LNCAP (cell line): Measurements from ENCODE around the gene ERF.

Source experiments
- CTCF ChIP-seq: fragments of 450-650 bp; IDR thresholded peaks from 2 replicates; pipeline ENCODE4 v1.5.1; 2017; ENCODE audit warnings: mild to moderate bottlenecking

The ERF gene

GRCh38 chr19:42212886-42213285, 42.0 kb downstream of the ERF start:
- no peak for TF ChIP-seq CTCF

DNA sequence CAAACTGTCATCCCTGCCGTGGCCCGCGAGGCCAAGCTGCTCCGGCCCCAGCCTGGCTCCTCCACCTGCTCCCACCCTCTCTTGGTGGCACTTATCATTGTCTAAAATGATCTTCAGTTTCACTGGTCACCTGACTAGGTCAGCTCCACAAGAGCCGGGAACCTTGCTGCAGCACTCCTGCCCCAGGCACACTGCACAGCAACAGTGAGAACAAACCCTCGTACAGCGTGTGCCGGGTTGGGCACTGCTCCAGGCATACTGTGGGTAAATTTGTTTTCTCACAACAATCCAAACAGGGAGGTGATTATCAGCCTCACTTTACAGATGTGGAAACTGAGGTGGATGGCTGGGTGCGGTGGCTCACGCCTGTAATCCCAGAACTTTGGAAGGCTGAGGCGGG, 46.3 kb downstream of the ERF start:
- TF ChIP-seq CTCF: no peak

- no peak for TF ChIP-seq CTCF
Observed at GRCh38 chr19:42207767-42208271, 47.1 kb downstream of the ERF start.

DNA sequence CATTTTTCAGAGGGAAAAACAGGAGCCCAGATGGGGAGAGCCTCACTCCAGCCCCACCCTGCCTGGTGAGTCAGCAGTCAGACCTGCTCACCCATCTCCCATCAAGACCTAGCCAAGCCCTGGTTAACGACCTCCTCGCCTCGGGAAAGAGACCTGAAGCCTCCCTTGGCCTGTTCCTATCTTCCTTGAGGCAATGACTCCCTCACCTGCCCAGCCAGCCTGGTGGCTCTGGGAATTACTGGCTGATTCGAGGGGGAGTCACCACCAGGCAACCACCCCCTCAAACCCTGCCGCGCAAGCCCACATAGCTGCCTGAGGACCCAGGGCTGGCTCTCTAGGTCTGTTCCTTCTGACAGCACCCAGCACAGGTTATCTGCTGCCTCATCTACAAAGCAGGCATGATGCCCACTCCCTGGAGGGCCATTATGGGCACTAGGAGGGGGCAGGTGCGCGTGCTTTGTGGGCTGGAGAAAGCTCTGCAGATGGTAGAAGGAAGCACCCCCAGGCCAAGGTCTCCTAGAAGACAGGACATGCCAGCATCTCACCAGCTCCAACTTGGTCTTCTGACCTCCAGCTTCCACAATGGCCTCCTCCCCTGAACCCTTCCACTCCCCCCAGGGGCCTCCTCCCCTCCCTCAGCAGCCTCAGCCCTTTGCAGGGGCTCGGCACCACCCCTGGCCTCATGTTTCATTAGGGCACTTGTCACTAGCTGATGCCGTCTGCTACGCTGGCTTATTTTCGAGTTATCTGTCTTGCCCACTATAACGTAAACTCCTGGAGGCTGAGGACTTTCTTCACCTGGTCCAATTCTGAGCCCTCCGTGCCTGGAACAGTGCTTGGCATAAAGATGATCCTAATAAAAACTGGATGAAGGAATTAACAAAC, 47.8 kb downstream of the ERF start:
- TF ChIP-seq CTCF: no peak

GRCh38 chr19:42204664-42205063, 50.3 kb downstream of the ERF start:
- no peak for TF ChIP-seq CTCF

DNA sequence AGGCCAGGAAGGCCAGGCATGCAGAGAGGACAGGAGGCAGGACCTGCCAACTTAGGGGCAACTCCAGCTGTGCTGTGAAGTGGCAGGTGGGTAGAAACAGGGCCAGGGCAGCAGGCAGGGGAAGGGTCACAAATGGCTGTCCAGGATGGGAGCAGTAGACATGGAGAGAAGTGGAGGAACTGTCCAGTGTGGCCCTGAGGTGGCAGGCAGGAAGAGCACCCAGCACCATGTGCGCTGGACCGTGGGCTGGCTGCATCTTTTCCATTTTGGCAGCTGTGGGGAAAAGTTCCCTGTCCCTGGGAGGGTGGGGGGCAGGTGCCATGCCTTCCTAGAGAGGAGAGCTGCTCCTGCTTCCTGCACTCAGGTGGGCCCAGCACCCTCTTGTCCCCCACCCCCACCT, 51.2 kb downstream of the ERF start:
- no peak for TF ChIP-seq CTCF

- no peak for TF ChIP-seq CTCF
Observed at GRCh38 chr19:42202290-42202880, 52.5 kb downstream of the ERF start.
